Measurements from ENCODE around the gene MOV10L1. TPM values are rescaled to one million over a fixed set of nuclear protein-coding genes. Genes with fewer than 3 reads are reported as not detected.
A peak's percentile ranks its signal among the peaks of the same experiment; 100 is the strongest.

MOV10L1 gene
- total RNA-seq, 3 donors from 2014 or later, result 0.29 to 1.0 (median 0.49) TPM

DNA sequence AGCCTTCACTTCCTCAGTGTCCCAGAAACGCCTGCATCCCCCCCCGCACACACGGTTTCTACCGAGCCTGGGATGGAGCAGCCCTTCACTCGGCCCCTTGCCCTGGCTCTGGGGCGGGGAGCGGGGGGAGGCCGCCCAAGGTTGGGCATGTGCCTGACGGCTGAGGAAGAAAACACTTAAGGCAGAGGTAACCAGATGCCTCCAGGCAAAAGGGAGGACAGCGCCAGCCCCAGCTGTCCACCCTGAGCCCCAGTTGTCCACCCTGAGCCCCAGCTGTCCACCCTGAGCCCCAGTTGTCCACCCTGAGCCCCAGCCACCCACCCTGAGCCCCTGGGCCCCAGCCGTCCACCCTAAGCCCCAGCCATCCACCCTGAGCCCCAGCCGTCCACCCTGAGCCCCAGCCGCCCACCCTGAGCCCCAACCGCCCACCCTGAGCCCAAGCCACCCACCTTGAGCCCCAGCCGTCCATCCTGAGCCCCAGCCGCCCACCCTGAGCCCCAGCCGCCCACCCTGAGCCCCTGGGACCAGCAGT lies 27.9 kb upstream of the MOV10L1 start:
- TF ChIP-seq, protein P1, sequence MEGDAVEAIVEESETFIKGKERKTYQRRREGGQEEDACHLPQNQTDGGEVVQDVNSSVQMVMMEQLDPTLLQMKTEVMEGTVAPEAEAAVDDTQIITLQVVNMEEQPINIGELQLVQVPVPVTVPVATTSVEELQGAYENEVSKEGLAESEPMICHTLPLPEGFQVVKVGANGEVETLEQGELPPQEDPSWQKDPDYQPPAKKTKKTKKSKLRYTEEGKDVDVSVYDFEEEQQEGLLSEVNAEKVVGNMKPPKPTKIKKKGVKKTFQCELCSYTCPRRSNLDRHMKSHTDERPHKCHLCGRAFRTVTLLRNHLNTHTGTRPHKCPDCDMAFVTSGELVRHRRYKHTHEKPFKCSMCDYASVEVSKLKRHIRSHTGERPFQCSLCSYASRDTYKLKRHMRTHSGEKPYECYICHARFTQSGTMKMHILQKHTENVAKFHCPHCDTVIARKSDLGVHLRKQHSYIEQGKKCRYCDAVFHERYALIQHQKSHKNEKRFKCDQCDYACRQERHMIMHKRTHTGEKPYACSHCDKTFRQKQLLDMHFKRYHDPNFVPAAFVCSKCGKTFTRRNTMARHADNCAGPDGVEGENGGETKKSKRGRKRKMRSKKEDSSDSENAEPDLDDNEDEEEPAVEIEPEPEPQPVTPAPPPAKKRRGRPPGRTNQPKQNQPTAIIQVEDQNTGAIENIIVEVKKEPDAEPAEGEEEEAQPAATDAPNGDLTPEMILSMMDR (IDR thresholded peaks at IDR 0.05), result no peak
- DNase-seq (peak in 1 of 3 donors; percentile 25), ATAC-seq (no peak)
- Histone ChIP-seq H3K4me1 (ENCODE audit: low read depth) (no peaks in the 10 kb centered on the region), H3K9me3 (no peaks in the 10 kb centered on the region), H3K4me3 (no peak overlapping the region), H3K36me3 (ENCODE audit: low read depth) (no peaks in the 10 kb centered on the region)
- intact Hi-C loops (cut with DNase I, micrococcal nuclease), result no loop called here

DNA sequence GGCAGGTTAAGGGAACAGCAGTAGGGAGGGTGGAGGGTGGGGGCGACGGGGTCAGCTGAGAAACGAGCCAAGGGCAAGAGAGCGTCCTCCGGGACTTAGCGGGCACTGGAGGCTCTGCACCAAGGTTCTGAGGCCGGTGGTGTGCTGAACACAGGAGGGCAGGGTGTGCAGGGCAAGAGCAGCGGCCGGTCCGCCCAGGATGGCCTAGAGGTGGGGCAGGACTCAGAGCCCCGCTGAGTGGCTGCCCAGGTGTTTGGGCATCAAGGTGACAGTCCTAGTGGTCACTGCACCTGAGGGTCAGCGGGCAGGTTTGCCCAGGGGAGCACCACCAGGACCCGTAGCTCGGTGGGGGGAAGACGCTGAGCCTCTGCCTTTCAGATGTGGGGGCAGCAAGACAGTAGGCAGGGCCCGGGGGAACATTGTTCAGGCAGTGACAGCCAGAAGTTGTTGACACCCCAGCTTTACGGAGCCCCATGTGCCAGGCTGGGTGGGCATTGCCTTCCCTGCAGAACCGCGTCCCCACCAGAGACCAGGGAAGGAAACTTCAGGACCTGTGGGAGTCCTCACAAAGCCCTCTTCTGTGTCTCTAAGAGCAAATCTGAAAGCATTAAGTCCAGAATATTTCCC lies 27.2 kb upstream of the MOV10L1 start:
- intact Hi-C loops (cut with DNase I, micrococcal nuclease), result no loop called here
- TF ChIP-seq, protein P1 (IDR thresholded peaks at IDR 0.05), result no peak
- H3K9me3 ChIP-seq, result no peaks in the 10 kb centered on the region
- H3K4me3 ChIP-seq, result no peak overlapping the region
- no peaks in the 10 kb centered on the region for H3K36me3 ChIP-seq (ENCODE audit: low read depth)
- DNase-seq (peak in 1 of 3 donors; percentile 36), ATAC-seq (no peak)
- H3K4me1 ChIP-seq (ENCODE audit: low read depth), result no peaks in the 10 kb centered on the region

DNA sequence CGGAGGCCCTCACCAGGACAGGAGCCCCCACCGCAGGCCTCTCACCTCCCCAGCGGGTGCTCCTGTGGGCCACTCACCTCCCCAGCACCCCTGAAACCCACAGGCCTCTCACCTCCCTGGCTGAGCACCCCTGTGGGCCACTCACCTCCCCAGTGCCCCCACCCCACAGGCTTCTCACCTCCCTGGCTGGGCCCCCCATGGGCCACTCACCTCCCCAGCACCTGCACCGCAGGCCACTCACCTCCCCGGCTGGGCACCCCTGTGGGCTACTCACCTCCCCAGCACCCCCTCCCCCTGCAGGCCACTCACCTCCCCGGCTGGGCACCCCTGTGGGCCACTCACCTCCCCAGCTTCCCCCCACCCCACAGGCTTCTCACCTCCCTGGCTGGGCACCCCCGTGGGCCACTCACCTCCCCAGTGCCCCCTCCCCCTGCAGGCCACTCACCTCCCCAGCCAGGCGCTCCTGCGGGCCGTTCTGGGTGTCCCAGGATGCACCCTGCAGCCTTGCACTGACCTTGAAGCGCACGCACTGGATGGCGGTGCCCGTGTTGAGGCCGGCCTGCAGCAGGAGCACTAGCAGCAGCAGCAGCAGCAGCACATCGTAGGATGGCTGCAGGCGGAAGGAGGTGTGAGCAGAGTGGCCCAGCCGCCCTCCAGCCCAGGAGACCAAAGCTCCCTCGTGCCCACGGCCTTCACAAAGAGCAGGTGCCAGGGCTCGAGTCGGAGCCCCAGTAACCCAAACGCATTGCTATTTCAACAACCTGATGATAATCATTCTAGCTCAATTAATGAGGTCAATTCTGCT lies 26.0 kb upstream of the MOV10L1 start:
- Histone ChIP-seq H3K36me3 (ENCODE audit: low read depth) (no peaks in the 10 kb centered on the region), H3K9me3 (no peaks in the 10 kb centered on the region), H3K4me3 (no peak overlapping the region), H3K4me1 (ENCODE audit: low read depth) (no peaks in the 10 kb centered on the region)
- ATAC-seq (no peak), DNase-seq (peak in 1 of 3 donors; percentile 37)
- intact Hi-C loops (cut with DNase I, micrococcal nuclease), result no loop called here
- TF ChIP-seq, protein P1 (IDR thresholded peaks at IDR 0.05), result no peak

DNA sequence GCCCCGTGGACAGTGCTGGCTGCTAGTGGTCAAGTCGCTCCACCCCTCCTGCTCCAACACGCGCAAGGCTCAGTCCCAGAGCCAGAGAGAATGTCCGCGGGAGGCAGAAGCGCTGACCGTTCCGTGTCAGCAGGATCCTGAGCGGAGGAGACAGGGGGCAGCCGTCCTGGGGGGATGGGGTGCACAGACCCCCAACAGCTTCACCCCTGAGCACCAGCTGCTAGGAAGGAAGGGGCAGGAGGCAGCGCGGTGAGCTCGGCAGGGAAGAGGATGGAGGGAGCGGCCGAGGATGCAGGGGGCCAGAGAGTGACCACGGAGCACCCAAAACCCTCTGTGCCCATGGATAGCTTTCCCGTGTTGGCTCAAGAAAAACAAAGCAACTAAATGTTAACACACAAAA lies 25.4 kb upstream of the MOV10L1 start:
- DNase-seq, result peak in 1 of 3 donors; percentile 26
- Histone ChIP-seq H3K4me3 (no peak overlapping the region), H3K4me1 (ENCODE audit: low read depth) (no peaks in the 10 kb centered on the region), H3K9me3 (no peaks in the 10 kb centered on the region), H3K36me3 (ENCODE audit: low read depth) (no peaks in the 10 kb centered on the region)
- TF ChIP-seq, protein P1 (IDR thresholded peaks at IDR 0.05), result no peak
- intact Hi-C loops (cut with DNase I, micrococcal nuclease), result no loop called here
- ATAC-seq, result no peak

DNA sequence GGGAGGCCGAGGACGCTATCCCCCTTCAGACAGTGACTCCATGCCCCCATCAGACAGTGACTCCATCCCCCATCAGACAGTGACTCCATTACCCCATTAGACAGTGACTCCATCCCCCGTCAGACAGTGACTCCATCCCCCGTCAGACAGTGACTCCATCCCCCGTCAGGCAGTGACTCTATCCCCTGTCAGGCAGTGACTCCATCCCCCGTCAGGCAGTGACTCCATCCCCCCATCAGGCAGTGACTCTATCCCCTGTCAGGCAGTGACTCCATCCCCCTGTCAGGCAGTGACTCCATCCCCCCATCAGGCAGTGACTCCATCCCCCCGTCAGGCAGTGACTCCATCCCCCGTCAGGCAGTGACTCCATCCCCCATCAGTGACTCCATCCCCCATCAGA lies 22.6 kb upstream of the MOV10L1 start:
- ATAC-seq (no peak), DNase-seq (peak in 1 of 3 donors; percentile 7)
- intact Hi-C loops (cut with DNase I, micrococcal nuclease), result no loop called here
- TF ChIP-seq, protein P1 (IDR thresholded peaks at IDR 0.05), result no peak
- Histone ChIP-seq H3K36me3 (ENCODE audit: low read depth) (no peaks in the 10 kb centered on the region), H3K9me3 (no peaks in the 10 kb centered on the region), H3K4me3 (no peak overlapping the region), H3K4me1 (ENCODE audit: low read depth) (no peaks in the 10 kb centered on the region)
